ENCODE measurements around the gene INSRR. TPM values are rescaled to one million over a fixed set of nuclear protein-coding genes. Genes with fewer than 3 reads are reported as not detected.

The INSRR gene
- total RNA-seq, 1 donor from 2014 or later, result not detected

DNA sequence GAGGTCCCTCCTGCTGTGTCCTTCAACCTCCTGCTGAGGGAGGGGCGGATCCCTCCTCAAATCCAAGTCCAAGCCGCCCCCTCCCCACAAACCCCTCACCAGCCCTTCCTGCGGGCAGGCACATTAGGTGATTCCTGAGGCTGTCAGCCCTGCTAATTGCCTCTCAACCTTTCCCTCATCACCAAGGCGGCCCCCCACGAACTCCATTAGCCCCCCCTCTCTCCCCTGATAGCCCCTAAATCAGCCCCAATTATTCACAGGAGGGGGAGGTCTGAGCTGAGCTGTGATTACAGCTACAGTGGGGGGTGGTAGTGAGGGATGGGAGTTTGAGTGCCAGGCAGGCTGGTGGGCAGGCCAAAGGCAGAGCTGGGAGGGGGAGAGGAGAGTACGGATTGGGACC is 28.8 kb upstream of the INSRR start:
- Mint-ChIP-seq H3K4me3 (ENCODE audit: unreplicated experiment) (no peak overlapping the region), H3K9me3 (ENCODE audit: low read depth) (no peaks in the 10 kb centered on the region), H3K36me3 (ENCODE audit: low read depth) (no peaks in the 10 kb centered on the region), H3K27me3 (ENCODE audit: low read depth) (peaks cover 24% of the 10 kb centered on the region), H3K4me1 (ENCODE audit: low read depth) (no peaks in the 10 kb centered on the region), H3K27ac (ENCODE audit: unreplicated experiment) (no peak overlapping the region)
- DNase-seq (ENCODE audit: low spot score), result no peak
- TF ChIP-seq, protein P1, sequence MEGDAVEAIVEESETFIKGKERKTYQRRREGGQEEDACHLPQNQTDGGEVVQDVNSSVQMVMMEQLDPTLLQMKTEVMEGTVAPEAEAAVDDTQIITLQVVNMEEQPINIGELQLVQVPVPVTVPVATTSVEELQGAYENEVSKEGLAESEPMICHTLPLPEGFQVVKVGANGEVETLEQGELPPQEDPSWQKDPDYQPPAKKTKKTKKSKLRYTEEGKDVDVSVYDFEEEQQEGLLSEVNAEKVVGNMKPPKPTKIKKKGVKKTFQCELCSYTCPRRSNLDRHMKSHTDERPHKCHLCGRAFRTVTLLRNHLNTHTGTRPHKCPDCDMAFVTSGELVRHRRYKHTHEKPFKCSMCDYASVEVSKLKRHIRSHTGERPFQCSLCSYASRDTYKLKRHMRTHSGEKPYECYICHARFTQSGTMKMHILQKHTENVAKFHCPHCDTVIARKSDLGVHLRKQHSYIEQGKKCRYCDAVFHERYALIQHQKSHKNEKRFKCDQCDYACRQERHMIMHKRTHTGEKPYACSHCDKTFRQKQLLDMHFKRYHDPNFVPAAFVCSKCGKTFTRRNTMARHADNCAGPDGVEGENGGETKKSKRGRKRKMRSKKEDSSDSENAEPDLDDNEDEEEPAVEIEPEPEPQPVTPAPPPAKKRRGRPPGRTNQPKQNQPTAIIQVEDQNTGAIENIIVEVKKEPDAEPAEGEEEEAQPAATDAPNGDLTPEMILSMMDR (IDR thresholded peaks at IDR 0.05), result no peak

DNA sequence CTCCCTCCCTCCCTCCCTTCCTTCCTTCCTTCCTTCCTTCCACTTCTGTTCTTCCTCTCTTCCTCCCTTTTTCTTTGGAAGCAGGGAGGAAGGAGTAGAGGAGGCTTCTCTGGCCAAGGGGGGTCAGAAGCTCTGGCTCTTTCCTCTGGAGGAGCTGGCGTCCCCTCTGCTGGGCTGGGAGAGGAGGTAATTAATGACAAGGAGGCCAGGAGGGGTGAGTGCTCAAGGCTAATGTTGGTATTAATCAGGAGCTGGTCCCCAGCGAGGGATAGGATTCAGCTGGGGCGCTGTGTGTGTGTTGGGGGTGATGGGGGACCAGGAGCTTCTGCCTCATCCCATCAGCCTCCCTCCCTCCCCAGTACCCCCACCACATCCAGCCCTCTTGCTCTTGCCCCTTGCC is 28.4 kb upstream of the INSRR start:
- Mint-ChIP-seq H3K9me3 (ENCODE audit: low read depth) (no peaks in the 10 kb centered on the region), H3K4me1 (ENCODE audit: low read depth) (no peaks in the 10 kb centered on the region), H3K36me3 (ENCODE audit: low read depth) (no peaks in the 10 kb centered on the region), H3K27ac (ENCODE audit: unreplicated experiment) (no peak overlapping the region), H3K27me3 (ENCODE audit: low read depth) (peaks cover 28% of the 10 kb centered on the region), H3K4me3 (ENCODE audit: unreplicated experiment) (no peak overlapping the region)
- TF ChIP-seq, protein P1 (IDR thresholded peaks at IDR 0.05), result no peak
- DNase-seq (ENCODE audit: low spot score), result no peak

GRCh38 chr1:156886583-156887281 is 27.8 kb upstream of the INSRR start:
- DNase-seq (ENCODE audit: low spot score), result no peak
- peaks cover 34% of the 10 kb centered on the region for H3K27me3 Mint-ChIP-seq (ENCODE audit: low read depth)
- TF ChIP-seq, protein P1 (IDR thresholded peaks at IDR 0.05), result no peak
- no peaks in the 10 kb centered on the region for H3K36me3 Mint-ChIP-seq (ENCODE audit: low read depth)
- H3K27ac Mint-ChIP-seq (ENCODE audit: unreplicated experiment), result no peak overlapping the region
- no peaks in the 10 kb centered on the region for H3K4me1 Mint-ChIP-seq (ENCODE audit: low read depth)
- H3K4me3 Mint-ChIP-seq (ENCODE audit: unreplicated experiment), result no peak overlapping the region
- no peaks in the 10 kb centered on the region for H3K9me3 Mint-ChIP-seq (ENCODE audit: low read depth)

GRCh38 chr1:156885880-156886355 is 27.0 kb upstream of the INSRR start:
- Mint-ChIP-seq H3K4me3 (ENCODE audit: unreplicated experiment) (no peak overlapping the region), H3K27me3 (ENCODE audit: low read depth) (peaks cover 38% of the 10 kb centered on the region), H3K9me3 (ENCODE audit: low read depth) (no peaks in the 10 kb centered on the region), H3K4me1 (ENCODE audit: low read depth) (no peaks in the 10 kb centered on the region), H3K36me3 (ENCODE audit: low read depth) (no peaks in the 10 kb centered on the region), H3K27ac (ENCODE audit: unreplicated experiment) (no peak overlapping the region)
- TF ChIP-seq, protein P1 (IDR thresholded peaks at IDR 0.05), result no peak
- DNase-seq (ENCODE audit: low spot score), result no peak

DNA sequence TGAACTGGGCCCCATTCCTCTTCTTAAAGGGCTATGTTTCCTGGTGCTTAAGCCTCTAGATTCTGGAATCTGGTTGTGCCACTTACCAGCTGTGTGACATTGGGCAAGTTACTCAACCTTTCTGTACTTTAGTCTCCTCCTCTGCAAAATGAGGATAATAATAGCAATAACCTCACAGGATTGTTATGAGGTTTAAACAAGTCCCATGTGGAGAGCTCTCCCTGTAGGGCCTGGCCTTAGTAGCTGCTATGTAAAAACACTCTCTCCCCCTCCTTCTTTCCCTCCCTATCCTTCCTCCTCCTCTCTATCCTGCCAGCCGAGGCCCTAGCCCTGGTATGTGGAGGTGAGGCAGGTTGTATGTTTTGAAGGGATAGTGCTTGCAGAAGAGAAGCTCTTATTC is 26.4 kb upstream of the INSRR start:
- TF ChIP-seq, protein P1 (IDR thresholded peaks at IDR 0.05), result no peak
- Mint-ChIP-seq H3K4me1 (ENCODE audit: low read depth) (no peaks in the 10 kb centered on the region), H3K4me3 (ENCODE audit: unreplicated experiment) (no peak overlapping the region), H3K9me3 (ENCODE audit: low read depth) (no peaks in the 10 kb centered on the region), H3K27ac (ENCODE audit: unreplicated experiment) (no peak overlapping the region), H3K27me3 (ENCODE audit: low read depth) (peaks cover 38% of the 10 kb centered on the region), H3K36me3 (ENCODE audit: low read depth) (no peaks in the 10 kb centered on the region)
- DNase-seq (ENCODE audit: low spot score), result no peak

Measured in chondrocyte (in vitro differentiated cells).